ENCODE measurements around the gene WDR47. TPM values are rescaled to one million over a fixed set of nuclear protein-coding genes. Genes with fewer than 3 reads are reported as not detected.

The WDR47 gene
- polyA plus RNA-seq, 2 of the 4 experiments (the other 2 are of a cell fraction): 5.5 to 10.8 TPM

GRCh38 chr1:109040989-109041620 is 797 bp downstream of the WDR47 start:
- Histone ChIP-seq H3K4me1 (peaks cover 7% of the 10 kb centered on the region; the same call in 1 of the 3 replicates), H3K9me3 (no peaks in the 10 kb centered on the region), H3K27ac (peak overlapping the region; percentile 74 to 88), H3K4me3 (peak overlapping the region; percentile 66), H3K4me2 (peak overlapping the region; percentile 73)
- FAIRE-seq: no peak
- POLR2A ChIA-PET: interaction anchor here (0.5 to 1.7 kb wide), 2 partner anchors 26 to 59 kb away, joined by 4 to 8 read pairs; no protein-coding TSS in a partner anchor
- no peak for TF ChIP-seq RFX5 (IDR thresholded peaks at IDR 0.05)
- no peak for TF ChIP-seq ZNF302 (CRISPR knock-in tag; IDR thresholded peaks at IDR 0.05)
- no peak for TF ChIP-seq RAD21 (conservative IDR thresholded peaks at IDR 0.05 in 1 of 2, IDR thresholded peaks at IDR 0.05 in 1 of 2)
- TF ChIP-seq RNF2 (IDR thresholded peaks at IDR 0.05; ENCODE audit: borderline replicate concordance, low read depth): no peak
- TF ChIP-seq MYC (IDR thresholded peaks at IDR 0.05; ENCODE audit: borderline replicate concordance, low read length): no peak
- TF ChIP-seq POLR2AphosphoS2 (conservative IDR thresholded peaks at IDR 0.05; ENCODE audit: low read length): no peak
- no peak for TF ChIP-seq CBX2 (IDR thresholded peaks at IDR 0.05; ENCODE audit: borderline replicate concordance, low read depth)
- no peak for TF ChIP-seq FOSB (CRISPR knock-in tag; IDR thresholded peaks at IDR 0.05)
- TF ChIP-seq TP53 (CRISPR knock-in tag; IDR thresholded peaks at IDR 0.05): no peak
- whole genome bisulfite sequencing (ENCODE audit: missing lambda C conversion rate): under 1% methylated on average over 19 of the region's 44 CpGs
- peak in 1 of 2 experiments; percentile 9 for DNase-seq (ENCODE audit: low read depth in 1 of 2, low spot score in 1 of 2)
- CTCF ChIA-PET: no interaction called here
- ATAC-seq: peak; percentile 52 to 65

- no peak for TF ChIP-seq EHMT2 (IDR thresholded peaks at IDR 0.05; ENCODE audit: low read depth)
- no peak for TF ChIP-seq POLR2AphosphoS2 (conservative IDR thresholded peaks at IDR 0.05; ENCODE audit: low read length)
- no peak for TF ChIP-seq ZC3H11A (IDR thresholded peaks at IDR 0.05)
- TF ChIP-seq CEBPB (IDR thresholded peaks at IDR 0.05): no peak
- TF ChIP-seq NPAS2 (CRISPR knock-in tag; IDR thresholded peaks at IDR 0.05; ENCODE audit: borderline replicate concordance): no peak
- TF ChIP-seq FOSL2 (IDR thresholded peaks at IDR 0.05): no peak
- no peak for TF ChIP-seq FOSL2 (CRISPR knock-in tag; IDR thresholded peaks at IDR 0.05)
- no peak for TF ChIP-seq KDM5A (IDR thresholded peaks at IDR 0.05)
- no peak for TF ChIP-seq HEYL (CRISPR knock-in tag; IDR thresholded peaks at IDR 0.05)
- no peak for TF ChIP-seq CTCF (IDR thresholded peaks at IDR 0.05)
- no peak for TF ChIP-seq HOXB5 (CRISPR knock-in tag; IDR thresholded peaks at IDR 0.05)
- no peak for TF ChIP-seq JUN (IDR thresholded peaks at IDR 0.05)
- no peak for TF ChIP-seq PBX3 (IDR thresholded peaks at IDR 0.05)
- no peak for TF ChIP-seq JUNB (IDR thresholded peaks at IDR 0.05)
- TF ChIP-seq FOSB (CRISPR knock-in tag; IDR thresholded peaks at IDR 0.05): no peak
- no peak for TF ChIP-seq CHD4 (IDR thresholded peaks at IDR 0.05; ENCODE audit: borderline replicate concordance)
- TF ChIP-seq E2F6 (IDR thresholded peaks at IDR 0.05; ENCODE audit: borderline replicate concordance, low read depth): no peak
- TF ChIP-seq BHLHE40 (IDR thresholded peaks at IDR 0.05; ENCODE audit: low read depth, low read length): no peak
- no peak for TF ChIP-seq HOXB13 (CRISPR knock-in tag; IDR thresholded peaks at IDR 0.05; ENCODE audit: low read depth)
- FAIRE-seq (no peak), ATAC-seq (no peak), DNase-seq (ENCODE audit: low read depth in 1 of 2, low spot score in 1 of 2) (no peak)
- WGBS (ENCODE audit: missing lambda C conversion rate): 27% methylated on average over 3 of the region's 3 CpGs
- Histone ChIP-seq H3K27ac (peak overlapping the region; percentile 74 to 88), H3K9me3 (no peaks in the 10 kb centered on the region), H3K4me1 (peaks cover 7% of the 10 kb centered on the region; the same call in 1 of the 3 replicates), H3K4me3 (peak overlapping the region; percentile 66), H3K4me2 (peak overlapping the region; percentile 73)
- CTCF ChIA-PET: interaction anchor here (1.6 kb wide), 1 partner anchor 13 kb away, joined by 9 read pairs; no protein-coding TSS in a partner anchor
- POLR2A ChIA-PET: interaction anchor here (0.5 kb wide), 1 partner anchor 27 kb away, joined by 4 read pairs; no protein-coding TSS in a partner anchor
These were observed 1.3 kb downstream of the WDR47 start for GRCh38 chr1:109040627-109040988.

All from A549 (cell line).